ENCODE results near the gene SPACA1.

DNA sequence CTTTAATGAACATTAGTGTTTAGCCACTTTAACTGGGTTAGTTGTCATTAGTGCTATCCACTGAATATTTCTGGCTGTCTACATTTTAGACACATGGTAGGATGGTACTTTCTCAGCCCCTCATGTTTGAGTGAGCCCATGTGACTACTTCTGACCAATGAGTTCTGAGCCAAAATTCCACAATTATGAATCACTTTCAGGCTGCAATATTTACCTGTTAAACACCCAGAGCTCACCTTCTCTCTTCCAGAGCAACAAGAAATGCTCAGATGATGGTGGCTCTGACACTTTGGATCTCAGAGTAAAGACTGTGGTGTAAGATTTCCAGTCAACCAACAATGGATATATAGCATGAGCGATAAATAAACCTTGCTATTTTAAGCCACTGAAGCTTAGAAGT, 24.8 kb downstream of the SPACA1 start:
- TF ChIP-seq CTCF (IDR thresholded peaks at IDR 0.05; ENCODE audit: poor library complexity, severe bottlenecking) (no peak), EP300 (conservative IDR thresholded peaks at IDR 0.05; ENCODE audit: poor library complexity, severe bottlenecking) (no peak), TAF1 (IDR thresholded peaks at IDR 0.05; ENCODE audit: low read depth) (no peak), REST (IDR thresholded peaks at IDR 0.05; ENCODE audit: borderline replicate concordance) (no peak)
